H9 (cell line): Measurements from ENCODE around the gene AFDN. TPM values are rescaled to one million over a fixed set of nuclear protein-coding genes. Genes with fewer than 3 reads are reported as not detected.

Experiments
- DNase-seq: peaks from one replicate; pipeline ENCODE4 v3.0.0-alpha.2; 2017
- H2AFZ ChIP-seq: one replicate; pipeline ENCODE4 v1.6.1; 2013; ENCODE audit warnings: mild to moderate bottlenecking, low read length, control low read depth, moderate library complexity
- H2AK5ac ChIP-seq: 2 replicates; pipeline ENCODE4 v1.6.1; 2013; ENCODE audit warnings: low read length, control low read depth, mixed read lengths; ENCODE audit not compliant: insufficient read length
- H2BK120ac ChIP-seq: one replicate; pipeline ENCODE4 v1.6.1; 2013; ENCODE audit warnings: low read depth, mild to moderate bottlenecking, low read length, control low read depth, inconsistent platforms; ENCODE audit not compliant: poor library complexity, severe bottlenecking
- H2BK12ac ChIP-seq: 2 replicates; pipeline ENCODE4 v1.6.1; 2013; ENCODE audit warnings: low read length, control low read depth, mixed read lengths, low read depth; ENCODE audit not compliant: insufficient read length
- H2BK15ac ChIP-seq: 2 replicates; pipeline ENCODE4 v1.6.1; 2013; ENCODE audit warnings: low read depth, low read length, control low read depth
- H2BK20ac ChIP-seq: one replicate; pipeline ENCODE4 v1.6.1; 2013; ENCODE audit warnings: low read depth, mild to moderate bottlenecking, low read length, control low read depth, inconsistent platforms; ENCODE audit not compliant: poor library complexity, severe bottlenecking
- H2BK5ac ChIP-seq: 2 replicates; pipeline ENCODE4 v1.6.1; 2013; ENCODE audit warnings: low read length, control low read depth, mixed read lengths; ENCODE audit not compliant: insufficient read length
- H3K14ac ChIP-seq: 2 replicates; pipeline ENCODE4 v1.6.1; 2013; ENCODE audit warnings: low read length, control low read depth; ENCODE audit not compliant: insufficient read depth
- H3K18ac ChIP-seq: 2 replicates; pipeline ENCODE4 v1.6.1; 2013; ENCODE audit warnings: low read depth, mild to moderate bottlenecking, mixed read lengths, low read length, control low read depth; ENCODE audit not compliant: insufficient read length
- H3K23ac ChIP-seq: 2 replicates; pipeline ENCODE4 v1.6.1; 2013; ENCODE audit warnings: low read length, control low read depth, mixed read lengths, low read depth; ENCODE audit not compliant: insufficient read length
- H3K23me2 ChIP-seq: 2 replicates; pipeline ENCODE4 v1.6.1; 2013; ENCODE audit warnings: low read depth, mild to moderate bottlenecking, mixed read lengths, low read length, control low read depth; ENCODE audit not compliant: insufficient read length, poor library complexity, severe bottlenecking
- H3K27ac ChIP-seq: 2 replicates; pipeline ENCODE4 v1.5.1; 2013; ENCODE audit warnings: low read length, control low read depth, mixed read lengths, low read depth; ENCODE audit not compliant: insufficient read length
- H3K27me3 ChIP-seq: 2 replicates; pipeline ENCODE4 v1.6.1; 2013; ENCODE audit warnings: low read length, control low read depth, inconsistent platforms; ENCODE audit not compliant: insufficient read depth
- H3K4ac ChIP-seq: 2 replicates; pipeline ENCODE4 v1.6.1; 2013; ENCODE audit warnings: low read depth, mild to moderate bottlenecking, control low read depth, inconsistent platforms, low read length, moderate library complexity
- H3K4me1 ChIP-seq: 2 replicates; pipeline ENCODE4 v1.6.1; 2013; ENCODE audit warnings: low read length, control low read depth, inconsistent platforms; ENCODE audit not compliant: insufficient read depth
- H3K4me2 ChIP-seq: 2 replicates; pipeline ENCODE4 v1.6.1; 2013; ENCODE audit warnings: low read length, control low read depth, mixed read lengths; ENCODE audit not compliant: insufficient read length, insufficient read depth
- H3K56ac ChIP-seq: 2 replicates; pipeline ENCODE4 v1.6.1; 2013; ENCODE audit warnings: low read depth, mild to moderate bottlenecking, mixed read lengths, low read length, control low read depth; ENCODE audit not compliant: insufficient read length
- H3K79me1 ChIP-seq: 2 replicates; pipeline ENCODE4 v1.6.1; 2013; ENCODE audit warnings: low read depth, mild to moderate bottlenecking, moderate library complexity, low read length, control low read depth, inconsistent platforms; ENCODE audit not compliant: insufficient read depth, poor library complexity, severe bottlenecking
- H3K79me2 ChIP-seq: 2 replicates; pipeline ENCODE4 v1.6.1; 2013; ENCODE audit warnings: low read length, control low read depth, inconsistent platforms; ENCODE audit not compliant: insufficient read depth
- H3K9ac ChIP-seq: 2 replicates; pipeline ENCODE4 v1.6.1; 2013; ENCODE audit warnings: low read length, control low read depth, mixed read lengths; ENCODE audit not compliant: insufficient read length; ENCODE audit errors: extremely low read depth
- H3K9me3 ChIP-seq: one replicate; pipeline ENCODE4 v1.6.1; 2013; ENCODE audit warnings: low read depth, low read length, inconsistent platforms; ENCODE audit not compliant: control insufficient read depth
- H3T11ph ChIP-seq: one replicate; pipeline ENCODE4 v1.6.1; 2013; ENCODE audit warnings: mild to moderate bottlenecking, low read length, control low read depth, inconsistent platforms
- H4K20me1 ChIP-seq: one replicate; pipeline ENCODE4 v1.6.1; 2013; ENCODE audit not compliant: control insufficient read depth, insufficient read length, insufficient read depth
- H4K5ac ChIP-seq: 2 replicates; pipeline ENCODE4 v1.6.1; 2013; ENCODE audit warnings: low read depth, mild to moderate bottlenecking, mixed read lengths, low read length, control low read depth; ENCODE audit not compliant: insufficient read length
- H4K8ac ChIP-seq: replicated peaks from 2 replicates; pipeline ENCODE4 v1.6.1; 2013; ENCODE audit warnings: low read length, control low read depth, mixed read lengths, low read depth; ENCODE audit not compliant: insufficient read length
- H4K91ac ChIP-seq: 2 replicates; pipeline ENCODE4 v1.6.1; 2013; ENCODE audit warnings: low read depth, mild to moderate bottlenecking, moderate library complexity, mixed read lengths, low read length, control low read depth; ENCODE audit not compliant: insufficient read length
- H3K27ac Mint-ChIP-seq, 3 experiments: 2 replicates in 2 of 3; 3 replicates in 1 of 3; pipeline ENCODE4 v1.8.0; 2020 to 2021; ENCODE audit warnings: mixed read lengths in 3 of 3, mild to moderate bottlenecking in 1 of 3, moderate library complexity in 1 of 3
- H3K27me3 Mint-ChIP-seq: 2 replicates; pipeline ENCODE4 v1.8.0; 2021; ENCODE audit warnings: low read depth, mild to moderate bottlenecking, moderate library complexity, mixed read lengths
- H3K36me3 Mint-ChIP-seq, 3 experiments: 2 replicates in 2 of 3; 3 replicates in 1 of 3; pipeline ENCODE4 v1.8.0; 2020 to 2021; ENCODE audit warnings: low read depth in 3 of 3, mixed read lengths in 3 of 3; ENCODE audit not compliant: insufficient read depth in 1 of 3
- H3K4me1 Mint-ChIP-seq, 2 experiments: 2 replicates each; pipeline ENCODE4 v1.8.0; 2020; ENCODE audit warnings: mixed read lengths in 2 of 2
- H3K4me3 Mint-ChIP-seq, 2 experiments: 2 replicates in 1 of 2; 3 replicates in 1 of 2; pipeline ENCODE4 v1.8.0; 2020 to 2021; ENCODE audit warnings: mild to moderate bottlenecking in 2 of 2, mixed read lengths in 2 of 2, moderate library complexity in 1 of 2
- H3K9me3 Mint-ChIP-seq, 2 experiments: 2 replicates in 1 of 2; 3 replicates in 1 of 2; pipeline ENCODE4 v1.8.0; 2020; ENCODE audit warnings: mild to moderate bottlenecking in 2 of 2, mixed read lengths in 2 of 2, moderate library complexity in 1 of 2
- CTCF ChIP-seq: fragments of 200-600 bp; sonication (generic); conservative IDR thresholded peaks from 3 replicates; pipeline ENCODE4 v1.8.0; 2021; ENCODE audit warnings: antibody characterized with exemption, mild to moderate bottlenecking
- WGBS: extraction: QIAGEN DNeasy Blood & Tissue Kit; methylation state at CpG from one replicate; pipeline ENCODE4 v1.1.7; 2013; ENCODE audit warnings: missing lambda C conversion rate, low lambda C conversion rate, mixed read lengths; ENCODE audit not compliant: insufficient read length; ENCODE audit errors: extremely low coverage; 5-methylcytosine and 5-hydroxymethylcytosine counted together
- total RNA-seq: library from RNA; stranded (reverse); gene quantifications from 2 replicates; pipeline ENCODE4 v1.2.1, GENCODE V29; 2021

The AFDN gene
- total RNA-seq, 1 experiment from 2014 or later: 157 TPM

- no peak overlapping the region for H3K14ac ChIP-seq
- H4K91ac ChIP-seq: no peak overlapping the region
- H3K4ac ChIP-seq: no peak overlapping the region
- H2AFZ ChIP-seq: no peak overlapping the region
- DNase-seq: no peak
- no peak overlapping the region for H3K27ac ChIP-seq
- no peak overlapping the region for H2BK5ac ChIP-seq
- H3K18ac ChIP-seq: no peak overlapping the region
- H3K79me2 ChIP-seq: no peaks in the 10 kb centered on the region
- H2BK12ac ChIP-seq: no peak overlapping the region
- H3K23ac ChIP-seq: no peak overlapping the region
- no peak overlapping the region for H3K4me2 ChIP-seq
- no peaks in the 10 kb centered on the region for H3K79me1 ChIP-seq
- H4K20me1 ChIP-seq: no peaks in the 10 kb centered on the region
- H3K4me3 Mint-ChIP-seq: no peak overlapping the region
- H2BK120ac ChIP-seq: no peak overlapping the region
- no peak for TF ChIP-seq CTCF
- H3K27me3 ChIP-seq: no peaks in the 10 kb centered on the region
- H3K36me3 Mint-ChIP-seq: peaks cover 35 to 72% (median 70%) of the 10 kb centered on the region in 3 experiments; a peak in 6 of 7 replicates
- H3K23me2 ChIP-seq: no peaks in the 10 kb centered on the region
- no peaks in the 10 kb centered on the region for H3K4me1 ChIP-seq
- no peaks in the 10 kb centered on the region for H3K9me3 ChIP-seq
- H4K8ac ChIP-seq: no peak overlapping the region
- H3K9me3 Mint-ChIP-seq: no peaks in the 10 kb centered on the region
- no peak overlapping the region for H2AK5ac ChIP-seq
- H3K27me3 Mint-ChIP-seq: no peaks in the 10 kb centered on the region
- H3T11ph ChIP-seq: no peak overlapping the region
- no peak overlapping the region for H3K27ac Mint-ChIP-seq
- no CpG with 5 or more reads among the region's 5 CpGs for WGBS
- H2BK15ac ChIP-seq: no peak overlapping the region
- H3K4me1 Mint-ChIP-seq: no peaks in the 10 kb centered on the region
- H2BK20ac ChIP-seq: no peak overlapping the region
- no peak overlapping the region for H3K56ac ChIP-seq
- no peak overlapping the region for H3K9ac ChIP-seq
- no peak overlapping the region for H4K5ac ChIP-seq
These were observed 119.9 kb downstream of the AFDN start for GRCh38 chr6:167946604-167947003.
